GM13977 (cell line): ENCODE results near the gene LDHD.

ENCODE experiments used
- DNase-seq: peaks from one replicate; pipeline ENCODE4 v3.0.0; 2012; ENCODE audit warnings: low spot score
- CTCF ChIP-seq: IDR thresholded peaks from 2 replicates; pipeline ENCODE4 v1.5.1; 2012; ENCODE audit warnings: mild to moderate bottlenecking, control low read depth; ENCODE audit not compliant: insufficient read depth; ENCODE audit errors: extremely low read depth, missing control alignments
- in situ Hi-C: fragments of 300-500 bp; cut with MboI; formaldehyde crosslinking; loops from one replicate; pipeline ENCODE4 v1.12.0; 2022; ENCODE audit warnings: low sequenced_read_pairs, low pct_unique_long_range_greater_than_20kb, mixed read lengths, inconsistent platforms; ENCODE audit not compliant: unreplicated experiment

LDHD gene

GRCh38 chr16:75105306-75106061 is 11.1 kb downstream of the LDHD start:
- no peak for DNase-seq
- TF ChIP-seq CTCF, result no peak
- in situ Hi-C loops, result loop anchor here (10.0 kb wide), 1 partner anchor 111 kb away; the partner anchor contains the start of gene ZNRF1

GRCh38 chr16:75104836-75105235 is 11.7 kb downstream of the LDHD start:
- DNase-seq, result no peak
- in situ Hi-C loops, result loop anchor here (10.0 kb wide), 1 partner anchor 110 kb away; the partner anchor contains the start of gene ZNRF1
- no peak for TF ChIP-seq CTCF

GRCh38 chr16:75103994-75104393 is 12.6 kb downstream of the LDHD start:
- in situ Hi-C loops, result loop anchor here (10.0 kb wide), 1 partner anchor 109 kb away; the partner anchor contains the start of gene ZNRF1
- TF ChIP-seq CTCF, result no peak
- DNase-seq, result no peak

- DNase-seq, result no peak
- TF ChIP-seq CTCF, result no peak
- in situ Hi-C loops, result loop anchor here (10.0 kb wide), 1 partner anchor 108 kb away; the partner anchor contains the start of gene ZNRF1
These were observed 14.0 kb downstream of the LDHD start for GRCh38 chr16:75102595-75102994.

GRCh38 chr16:75101635-75102034 is 14.9 kb downstream of the LDHD start:
- TF ChIP-seq CTCF, result no peak
- in situ Hi-C loops, result loop anchor here (10.0 kb wide), 1 partner anchor 107 kb away; the partner anchor contains the start of gene ZNRF1

GRCh38 chr16:75100603-75100990 is 16.0 kb downstream of the LDHD start:
- TF ChIP-seq CTCF, result no peak
- DNase-seq, result no peak
- in situ Hi-C loops, result loop anchor here (10.0 kb wide), 1 partner anchor 106 kb away; the partner anchor contains the start of gene ZNRF1

More at GRCh38 chr16:75101635-75102034, 14.9 kb downstream of the LDHD start:
- DNase-seq, result no peak
